C1 segment of cervical spinal cord (tissue), 14 donors: ENCODE results near the gene PRSS22.

Experiments
- DNase-seq, 14 donors: peaks; one replicate each; lab custom pipeline; 2025; lab: John Stamatoyannopoulos, UW

The PRSS22 gene

DNA sequence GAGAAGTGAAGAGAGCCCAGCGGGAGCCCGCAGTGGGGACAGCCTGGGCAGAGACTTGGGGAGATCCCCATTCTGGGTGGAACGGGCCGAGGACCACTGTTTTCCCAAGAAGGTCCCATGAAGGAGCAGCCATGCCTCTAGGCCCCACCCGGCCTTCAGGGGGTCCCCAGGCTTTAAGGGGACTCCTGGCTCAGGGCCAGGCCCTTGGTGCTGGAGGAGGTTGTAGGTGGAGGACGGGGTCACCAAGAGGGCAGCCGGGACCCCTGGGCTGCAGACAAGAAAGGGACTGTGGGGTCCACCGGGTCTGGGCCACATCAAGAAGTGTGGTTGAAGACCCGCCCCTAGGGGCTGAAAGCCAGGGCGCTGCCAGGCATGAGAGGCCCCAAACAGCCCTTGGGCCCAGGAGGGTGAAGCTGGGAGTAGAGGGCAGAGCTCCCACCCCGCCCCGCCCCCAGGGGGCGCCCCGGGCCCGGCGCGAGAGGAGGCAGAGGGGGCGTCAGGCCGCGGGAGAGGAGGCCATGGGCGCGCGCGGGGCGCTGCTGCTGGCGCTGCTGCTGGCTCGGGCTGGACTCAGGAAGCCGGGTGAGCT, 41.1 kb downstream of the PRSS22 start, which contains the start of gene PRSS21:
Gene PRSS21 (plus strand): TSS at position 487 of the 589 bp plus-strand sequence. CDS start 32 bp downstream, at position 519.
- DNase-seq, result no peak

DNA sequence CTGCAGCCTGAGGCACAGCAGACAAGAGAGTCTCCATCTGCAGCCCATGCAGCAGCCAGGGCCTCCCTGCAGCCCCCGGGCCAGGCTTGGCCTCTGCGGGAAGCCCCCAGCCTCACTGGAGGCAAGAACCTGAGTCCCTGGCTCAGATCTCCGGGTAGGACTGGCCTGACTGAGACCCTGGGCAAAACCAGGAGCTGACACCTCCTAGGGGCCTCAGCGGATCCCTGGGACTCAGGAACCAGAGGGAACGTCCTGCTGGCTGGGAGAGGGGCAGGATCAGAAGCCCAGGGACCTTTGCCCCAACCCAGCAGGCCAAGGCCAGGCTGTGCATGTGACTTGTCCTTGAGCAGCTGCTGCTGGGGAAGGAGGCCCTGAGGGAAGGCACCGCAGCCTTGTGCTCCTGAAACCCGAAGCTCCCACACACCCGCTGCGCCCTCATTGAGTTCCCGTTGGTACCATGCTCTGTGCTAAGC, 42.6 kb downstream of the PRSS22 start:
- DNase-seq, result no peak

DNA sequence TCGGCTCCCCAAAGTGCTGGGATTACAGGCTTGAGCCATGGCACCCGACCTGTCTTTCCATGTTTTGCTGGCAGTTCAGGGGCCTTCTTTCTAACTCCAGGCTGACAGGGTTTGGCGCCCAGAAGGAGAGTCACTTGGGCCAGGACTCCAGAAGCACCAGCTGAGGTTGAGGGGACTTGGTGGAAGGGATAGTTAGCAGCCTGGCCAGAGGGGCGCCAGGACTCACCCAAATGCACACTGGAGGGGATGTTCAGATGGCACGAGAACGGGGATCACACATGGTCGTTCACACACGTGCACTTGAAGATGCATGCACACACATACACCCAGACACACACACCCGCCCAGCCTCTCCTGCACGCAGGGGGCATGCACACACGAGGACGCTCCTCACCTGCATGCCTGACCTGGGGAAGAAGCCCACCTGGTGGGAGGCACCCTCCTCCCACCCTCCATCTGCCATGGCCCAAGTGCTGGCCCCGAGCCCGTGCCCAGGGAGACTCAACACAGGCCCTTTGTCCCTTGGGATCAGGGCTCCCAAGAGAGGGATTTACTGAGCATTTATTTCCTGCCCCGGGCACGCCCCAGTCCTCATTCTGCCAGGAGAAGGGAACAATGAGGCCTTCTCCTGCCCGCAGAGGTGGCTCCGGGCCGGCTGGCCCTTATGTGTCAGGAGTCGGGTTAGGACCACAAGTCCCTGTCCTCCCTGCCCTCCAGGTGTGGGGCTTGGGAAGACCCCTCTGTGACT, 43.2 kb downstream of the PRSS22 start:
- no peak for DNase-seq

DNA sequence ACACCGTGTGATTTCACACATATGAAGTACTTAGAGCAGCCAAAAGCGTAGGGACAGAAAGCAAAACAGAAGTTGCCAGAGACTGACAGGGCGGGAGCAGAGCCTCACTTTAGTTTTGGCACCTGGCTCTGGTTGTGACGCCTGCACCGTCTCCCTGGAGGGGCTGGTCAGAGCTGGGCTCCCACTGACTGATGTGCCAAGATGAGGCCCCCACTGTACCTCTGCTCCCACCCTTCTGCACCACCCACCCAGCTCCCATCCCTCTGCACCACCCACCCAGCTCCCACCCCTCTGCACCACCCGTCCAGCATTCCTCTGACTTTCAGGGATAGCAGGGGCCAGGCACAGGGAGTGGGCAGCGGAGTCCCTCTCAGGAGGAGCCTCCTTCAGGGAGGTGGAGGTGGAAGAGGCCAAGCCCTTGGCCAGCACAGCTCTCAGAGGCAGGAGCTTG, 44.2 kb downstream of the PRSS22 start:
- DNase-seq, result no peak

DNA sequence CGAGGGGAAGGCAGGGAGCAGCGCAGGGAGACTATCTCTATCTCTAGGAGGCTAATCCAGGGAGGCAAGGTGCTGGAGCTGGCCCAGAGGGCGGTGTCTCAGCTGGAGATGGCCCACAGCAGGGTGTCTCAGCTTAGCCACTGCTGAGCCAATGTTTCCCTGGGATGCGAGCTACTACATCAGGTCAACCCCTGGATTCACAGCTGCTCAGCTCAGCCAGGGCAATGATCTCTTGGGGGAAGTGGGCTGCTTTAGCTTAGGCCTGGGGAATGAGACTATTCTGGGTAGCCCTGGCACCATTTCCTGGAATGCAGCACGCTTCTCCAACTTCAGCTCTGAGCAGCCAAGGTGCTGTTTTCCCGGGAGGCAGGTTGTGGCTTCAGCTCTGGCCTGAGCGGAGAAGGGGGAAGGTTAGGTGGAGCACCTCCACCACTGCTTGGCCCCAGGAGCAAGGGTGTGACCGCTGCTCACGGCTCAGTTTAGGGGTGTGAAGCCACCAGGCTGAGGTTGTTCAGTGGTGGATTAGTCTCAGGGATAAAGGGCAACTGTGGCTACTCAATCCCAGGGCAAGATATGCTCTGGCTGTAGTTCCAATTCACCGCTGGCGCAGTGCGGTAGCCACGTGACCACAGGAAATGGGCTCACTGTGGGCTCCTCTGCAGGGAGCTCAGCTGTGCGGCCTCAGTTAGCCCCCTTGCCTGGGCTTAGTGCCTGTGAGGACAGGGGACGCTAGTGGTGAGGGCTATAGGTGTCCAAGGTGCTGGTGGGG, 46.1 kb downstream of the PRSS22 start:
- DNase-seq, result no peak

DNA sequence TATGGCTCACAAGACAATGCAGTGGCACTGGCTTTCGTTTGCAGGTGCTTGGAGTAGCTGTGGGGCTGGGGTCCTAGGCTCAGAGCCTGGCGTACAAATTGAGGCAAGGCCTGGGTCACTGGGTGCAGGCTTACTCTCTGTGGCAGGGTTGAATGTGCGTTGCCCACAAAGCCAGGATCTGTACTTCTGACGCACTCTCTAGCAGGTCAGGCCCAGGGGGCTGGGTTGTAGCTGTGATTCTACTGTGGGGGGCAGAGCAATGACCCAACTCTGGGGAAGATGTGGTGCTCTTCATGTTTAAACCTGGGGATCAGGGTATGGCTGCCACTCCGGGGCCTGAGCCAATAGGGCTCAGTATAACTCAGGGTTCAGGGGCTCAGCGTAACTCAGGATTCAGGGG, 47.3 kb downstream of the PRSS22 start:
- DNase-seq, result no peak

DNA sequence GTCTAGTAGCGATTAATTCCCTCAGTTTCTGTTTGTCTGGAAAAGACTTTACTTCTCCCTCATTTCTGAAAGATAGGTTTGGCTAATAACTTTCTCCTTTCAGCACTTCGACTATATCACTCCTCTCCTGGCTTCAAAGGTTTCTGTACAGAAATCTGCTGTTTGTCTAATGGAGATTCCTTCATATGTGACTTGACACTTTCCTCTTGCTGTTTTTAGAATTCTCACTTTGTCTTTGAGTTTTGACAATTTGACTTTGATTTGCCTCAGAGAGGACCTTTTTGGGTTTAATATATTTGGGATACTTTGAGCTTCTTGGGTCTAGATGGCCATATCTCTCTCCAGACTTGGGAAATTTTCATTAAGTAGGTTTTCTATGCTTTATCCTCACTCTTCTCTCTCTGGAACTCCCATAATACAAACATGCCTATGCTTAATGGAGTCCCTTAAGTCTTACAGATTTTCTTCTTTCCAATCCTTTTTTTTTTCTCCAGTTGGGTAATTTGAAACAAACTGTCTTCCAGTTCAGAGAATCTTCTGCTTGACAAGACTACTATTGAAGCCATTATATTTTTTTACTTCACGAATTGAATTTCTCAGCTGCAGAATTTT, 48.7 kb downstream of the PRSS22 start:
- no peak for DNase-seq

DNA sequence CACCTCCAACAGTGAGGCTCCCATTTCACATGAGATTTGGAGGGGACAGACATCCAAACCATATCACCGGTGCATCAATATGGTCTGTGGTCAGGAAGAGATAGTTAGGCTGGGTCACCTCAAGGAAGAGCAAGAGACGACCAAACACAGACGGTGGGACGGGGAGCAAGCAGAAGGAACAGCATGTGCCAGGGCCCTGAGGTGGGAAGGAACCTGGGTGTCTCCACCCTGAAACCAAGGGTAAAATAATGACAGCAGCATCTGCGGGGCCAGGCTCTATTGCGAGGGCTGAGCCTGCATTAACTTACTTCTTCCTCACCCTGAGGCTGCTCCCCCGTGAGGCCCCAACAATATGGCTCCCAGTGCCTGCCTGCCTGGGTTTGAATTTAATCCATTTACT, 49.8 kb downstream of the PRSS22 start:
- DNase-seq, result no peak

DNA sequence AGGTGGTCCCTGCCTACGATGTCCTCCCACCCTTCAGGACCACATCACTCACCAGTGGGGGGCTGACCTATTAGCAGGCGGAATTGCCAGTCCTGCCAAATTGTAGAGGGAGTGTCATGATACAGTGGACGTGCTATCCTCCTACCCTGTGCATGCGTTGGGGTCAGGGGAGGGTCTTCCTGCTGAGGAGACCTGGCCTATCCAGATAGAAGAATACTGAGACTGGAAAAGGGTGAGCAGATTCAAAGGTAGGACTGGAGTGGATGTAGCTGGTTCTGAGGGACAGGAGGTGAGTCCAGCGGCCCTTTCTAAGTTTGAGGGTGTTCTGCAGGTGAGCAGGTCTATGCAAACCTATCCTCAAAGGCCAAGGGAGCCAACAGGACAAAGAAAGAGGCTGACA, 51.7 kb downstream of the PRSS22 start:
- DNase-seq, result no peak

DNA sequence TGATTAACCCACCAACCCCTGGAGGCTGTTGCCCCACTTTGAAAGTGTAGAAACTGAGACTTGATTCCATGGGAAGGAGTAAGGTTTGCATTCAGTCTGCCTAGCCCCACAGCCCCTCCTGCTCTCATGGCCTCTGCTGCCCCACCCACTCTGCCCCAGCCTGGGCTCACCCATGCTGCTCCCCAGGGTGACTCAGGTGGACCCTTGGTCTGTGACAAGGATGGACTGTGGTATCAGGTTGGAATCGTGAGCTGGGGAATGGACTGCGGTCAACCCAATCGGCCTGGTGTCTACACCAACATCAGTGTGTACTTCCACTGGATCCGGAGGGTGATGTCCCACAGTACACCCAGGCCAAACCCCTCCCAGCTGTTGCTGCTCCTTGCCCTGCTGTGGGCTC, 53.2 kb downstream of the PRSS22 start:
- no peak for DNase-seq

DNA sequence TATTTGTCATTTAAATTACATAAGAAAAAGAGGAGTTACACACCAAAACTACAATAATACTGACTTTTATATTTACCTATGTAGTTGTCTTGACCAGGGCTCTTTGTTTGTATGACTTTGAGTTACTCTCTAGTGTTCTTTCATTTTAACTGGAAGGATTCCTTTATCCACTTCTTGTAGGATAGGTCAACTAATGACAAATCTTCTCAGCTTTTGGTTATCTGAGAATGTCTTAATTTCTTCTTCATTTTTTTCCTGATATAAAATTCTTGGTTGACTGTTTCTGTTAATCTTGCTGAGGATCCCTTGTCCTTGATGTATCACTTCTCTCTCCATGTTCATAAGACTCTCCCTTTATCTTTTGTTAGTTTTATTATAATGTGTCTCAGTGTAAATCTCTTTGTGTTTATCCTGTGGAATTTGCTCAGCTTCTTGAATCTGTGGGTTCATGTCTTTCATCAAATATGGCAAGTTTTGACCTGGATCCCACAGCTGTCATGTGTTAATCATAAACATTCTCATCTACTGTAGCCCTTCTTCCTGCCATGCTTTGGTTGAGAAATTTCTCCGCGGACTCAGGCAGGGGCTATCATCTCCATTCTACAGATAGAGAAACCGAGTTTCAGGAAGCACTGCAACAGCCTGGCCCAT, 54.3 kb downstream of the PRSS22 start:
- no peak for DNase-seq
